ENCODE measurements around the gene LINGO1. TPM values are rescaled to one million over a fixed set of nuclear protein-coding genes. Genes with fewer than 3 reads are reported as not detected.

LINGO1 gene, protein sequence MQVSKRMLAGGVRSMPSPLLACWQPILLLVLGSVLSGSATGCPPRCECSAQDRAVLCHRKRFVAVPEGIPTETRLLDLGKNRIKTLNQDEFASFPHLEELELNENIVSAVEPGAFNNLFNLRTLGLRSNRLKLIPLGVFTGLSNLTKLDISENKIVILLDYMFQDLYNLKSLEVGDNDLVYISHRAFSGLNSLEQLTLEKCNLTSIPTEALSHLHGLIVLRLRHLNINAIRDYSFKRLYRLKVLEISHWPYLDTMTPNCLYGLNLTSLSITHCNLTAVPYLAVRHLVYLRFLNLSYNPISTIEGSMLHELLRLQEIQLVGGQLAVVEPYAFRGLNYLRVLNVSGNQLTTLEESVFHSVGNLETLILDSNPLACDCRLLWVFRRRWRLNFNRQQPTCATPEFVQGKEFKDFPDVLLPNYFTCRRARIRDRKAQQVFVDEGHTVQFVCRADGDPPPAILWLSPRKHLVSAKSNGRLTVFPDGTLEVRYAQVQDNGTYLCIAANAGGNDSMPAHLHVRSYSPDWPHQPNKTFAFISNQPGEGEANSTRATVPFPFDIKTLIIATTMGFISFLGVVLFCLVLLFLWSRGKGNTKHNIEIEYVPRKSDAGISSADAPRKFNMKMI
- polyA plus RNA-seq (2012; ENCODE audit: low read depth, missing spikeins): 0.17 TPM

DNA sequence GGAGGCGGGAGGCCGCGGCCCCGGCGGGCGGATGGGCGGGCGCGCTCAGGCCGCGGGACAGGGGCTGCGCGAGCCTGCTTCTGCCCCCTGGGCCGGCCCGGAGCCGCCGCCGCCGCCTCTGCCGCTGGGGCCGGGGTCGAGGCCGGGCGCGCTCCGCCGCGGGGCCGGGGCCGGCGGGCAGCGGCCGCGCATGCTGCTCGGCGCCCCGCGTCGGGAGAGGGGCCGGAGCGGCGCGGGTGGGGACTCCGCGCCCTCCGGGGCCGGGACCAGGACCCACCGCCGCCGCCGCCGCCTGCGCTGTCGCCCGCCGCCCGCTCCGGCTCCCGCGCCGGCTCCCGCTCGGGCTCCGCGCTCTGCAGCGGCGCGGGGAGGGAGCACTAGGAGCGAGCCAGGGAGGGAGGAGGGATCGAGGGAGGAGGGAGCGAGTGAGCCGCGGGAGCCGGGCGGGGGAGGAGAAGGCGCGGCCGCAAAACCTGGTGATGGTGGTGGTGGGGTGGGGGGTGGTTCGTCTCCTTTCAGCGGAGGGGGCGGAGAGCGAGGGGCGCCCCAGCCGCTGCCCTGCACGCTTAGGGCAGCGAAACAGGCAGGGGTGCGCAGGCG is at the start of gene LINGO1:
LINGO1 (minus strand) TSS at position 379 of the 600 bp plus-strand sequence. CDS start 597 bp downstream, outside the sequence.
- TF ChIP-seq PAX5 (IDR thresholded peaks at IDR 0.05; ENCODE audit: insufficient read depth, low read length, severe bottlenecking) (no peak), TAF1 (IDR thresholded peaks at IDR 0.05; ENCODE audit: low read depth, low read length) (no peak), POU2F2 (IDR thresholded peaks at IDR 0.05; ENCODE audit: low read depth, low read length) (no peak), POLR2A (IDR thresholded peaks at IDR 0.05; ENCODE audit: low read depth, low read length) (no peak), POLR2AphosphoS5 (IDR thresholded peaks at IDR 0.05; ENCODE audit: low read depth, low read length) (no peak), SPI1 (IDR thresholded peaks at IDR 0.05; ENCODE audit: low read depth, low read length) (no peak)
- DNase-seq (ENCODE audit: insufficient read length, low spot score): no peak
- no peak for FAIRE-seq

DNA sequence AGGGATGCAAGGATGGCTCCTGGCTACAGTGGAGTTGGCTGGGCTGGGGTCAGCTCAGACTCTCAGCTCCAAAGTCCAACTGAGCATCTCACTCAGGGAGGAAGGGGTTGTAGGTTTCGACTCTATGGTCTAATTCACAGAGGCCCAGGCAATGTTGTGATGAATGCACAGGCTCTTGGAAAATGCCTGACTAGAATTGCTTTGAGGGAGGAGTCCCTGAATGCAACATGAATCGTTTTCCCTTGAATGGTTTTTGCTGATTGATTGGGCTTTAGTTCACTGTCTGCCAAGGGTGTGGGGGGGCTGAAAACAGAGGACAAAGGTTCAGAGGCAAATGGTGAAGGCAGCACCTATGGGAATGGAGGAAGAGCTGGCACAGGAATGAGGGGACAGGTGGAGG is 48.6 kb upstream of the LINGO1 start:
- FAIRE-seq (no peak), DNase-seq (ENCODE audit: insufficient read length, low spot score) (no peak)
- no peak for TF ChIP-seq SPI1 (IDR thresholded peaks at IDR 0.05; ENCODE audit: low read depth, low read length)
- no peak for TF ChIP-seq POLR2A (IDR thresholded peaks at IDR 0.05; ENCODE audit: low read depth, low read length)
- no peak for TF ChIP-seq PAX5 (IDR thresholded peaks at IDR 0.05; ENCODE audit: insufficient read depth, low read length, severe bottlenecking)
- TF ChIP-seq POU2F2 (IDR thresholded peaks at IDR 0.05; ENCODE audit: low read depth, low read length): no peak
- no peak for TF ChIP-seq TAF1 (IDR thresholded peaks at IDR 0.05; ENCODE audit: low read depth, low read length)
- no peak for TF ChIP-seq POLR2AphosphoS5 (IDR thresholded peaks at IDR 0.05; ENCODE audit: low read depth, low read length)

DNA sequence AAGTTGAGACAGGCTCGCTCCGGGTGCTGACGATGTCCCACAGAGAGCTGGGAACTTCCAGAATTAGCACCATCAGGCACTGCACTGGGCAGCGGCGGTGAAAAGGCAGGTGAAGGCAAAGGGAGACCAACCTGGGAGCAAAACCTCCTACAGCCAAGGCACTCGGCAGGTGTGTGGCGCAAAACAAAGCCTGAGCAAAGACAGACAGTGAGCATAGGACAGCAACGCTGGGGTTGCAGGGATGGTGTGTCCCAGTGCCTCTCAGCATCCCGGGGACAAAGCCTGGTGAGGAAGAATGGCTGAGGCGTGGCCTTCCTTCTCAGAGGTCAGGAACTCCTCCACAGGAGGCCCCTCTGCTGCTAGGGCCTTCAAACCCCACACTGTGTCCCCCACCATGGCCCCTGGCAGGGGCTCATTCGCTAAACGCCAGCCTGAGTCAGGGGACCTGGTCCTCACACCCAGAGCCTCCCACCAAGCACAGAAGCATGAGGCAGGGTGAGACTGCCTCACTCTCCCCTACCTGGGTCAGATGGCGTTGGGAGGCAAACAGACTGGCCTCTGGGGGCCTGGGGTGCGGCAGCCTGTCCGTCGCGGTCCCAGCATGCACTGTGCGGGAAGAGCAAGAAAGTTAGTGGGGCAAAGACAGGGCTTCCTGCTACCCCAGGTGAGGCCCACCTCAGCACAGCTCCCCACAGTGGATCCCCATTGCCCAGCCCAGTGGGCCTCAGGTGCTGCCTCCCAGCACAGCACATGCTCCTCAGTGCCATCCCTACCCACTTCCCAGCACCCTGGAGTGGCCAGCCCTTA is 44.1 kb upstream of the LINGO1 start:
- no peak for DNase-seq (ENCODE audit: insufficient read length, low spot score)
- no peak for TF ChIP-seq TAF1 (IDR thresholded peaks at IDR 0.05; ENCODE audit: low read depth, low read length)
- TF ChIP-seq POLR2AphosphoS5 (IDR thresholded peaks at IDR 0.05; ENCODE audit: low read depth, low read length): no peak
- no peak for TF ChIP-seq POLR2A (IDR thresholded peaks at IDR 0.05; ENCODE audit: low read depth, low read length)
- TF ChIP-seq SPI1 (IDR thresholded peaks at IDR 0.05; ENCODE audit: low read depth, low read length): no peak
- no peak for TF ChIP-seq PAX5 (IDR thresholded peaks at IDR 0.05; ENCODE audit: insufficient read depth, low read length, severe bottlenecking)
- TF ChIP-seq POU2F2 (IDR thresholded peaks at IDR 0.05; ENCODE audit: low read depth, low read length): no peak
- FAIRE-seq: no peak

DNA sequence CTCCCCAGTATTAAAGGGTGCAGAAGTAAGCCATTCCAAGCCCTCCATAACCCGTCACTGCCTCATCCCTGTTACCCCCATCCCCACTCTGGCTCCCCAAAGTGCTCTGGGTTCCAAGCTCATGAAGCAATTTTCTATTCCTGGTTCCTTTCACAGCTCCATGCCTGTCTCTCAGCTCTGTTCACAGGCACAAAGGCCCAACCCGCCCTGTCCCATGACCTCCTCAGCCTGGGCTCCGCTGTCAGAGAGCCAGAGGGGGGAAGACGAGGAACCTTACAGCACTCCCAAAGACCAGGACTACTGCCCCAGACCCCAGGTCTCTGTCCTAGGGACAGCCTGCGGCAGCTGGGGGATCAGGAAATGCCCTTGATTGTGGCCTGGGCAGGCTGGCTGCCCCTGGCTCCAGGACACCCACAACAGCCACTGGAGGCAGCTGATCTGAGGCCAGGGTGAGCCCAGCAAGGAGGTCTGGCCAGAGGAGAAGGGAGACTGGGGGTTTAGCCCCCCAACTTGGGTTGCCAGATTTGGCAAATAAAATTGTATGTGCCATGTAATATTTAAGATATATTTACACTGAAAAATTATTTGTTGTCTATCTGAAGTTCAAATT is 43.2 kb upstream of the LINGO1 start:
- DNase-seq (ENCODE audit: insufficient read length, low spot score): no peak
- no peak for FAIRE-seq
- TF ChIP-seq POU2F2 (IDR thresholded peaks at IDR 0.05; ENCODE audit: low read depth, low read length) (no peak), TAF1 (IDR thresholded peaks at IDR 0.05; ENCODE audit: low read depth, low read length) (no peak), PAX5 (IDR thresholded peaks at IDR 0.05; ENCODE audit: insufficient read depth, low read length, severe bottlenecking) (no peak)

DNA sequence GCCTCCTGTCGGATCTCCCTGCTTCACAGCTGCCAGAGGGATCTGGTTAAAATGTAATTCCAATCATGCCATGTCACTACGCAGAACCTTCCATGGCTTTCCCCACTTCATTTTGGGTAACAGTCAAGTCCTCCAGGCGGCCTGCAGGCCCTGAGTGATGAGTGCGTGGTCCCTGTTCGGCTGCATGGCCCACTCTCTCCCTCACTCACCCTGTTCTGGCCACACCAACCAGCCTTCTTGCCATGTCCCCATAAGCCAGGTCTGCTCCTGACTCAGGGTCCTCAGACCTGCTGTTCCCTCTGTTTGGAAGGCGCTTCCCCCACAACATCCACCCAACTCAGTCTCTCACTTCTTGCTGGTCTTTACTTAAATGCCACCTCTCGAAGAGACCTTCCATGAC is 41.6 kb upstream of the LINGO1 start:
- TF ChIP-seq SPI1 (IDR thresholded peaks at IDR 0.05; ENCODE audit: low read depth, low read length): no peak
- TF ChIP-seq TAF1 (IDR thresholded peaks at IDR 0.05; ENCODE audit: low read depth, low read length): no peak
- TF ChIP-seq POLR2A (IDR thresholded peaks at IDR 0.05; ENCODE audit: low read depth, low read length): no peak
- no peak for TF ChIP-seq PAX5 (IDR thresholded peaks at IDR 0.05; ENCODE audit: insufficient read depth, low read length, severe bottlenecking)
- no peak for TF ChIP-seq POU2F2 (IDR thresholded peaks at IDR 0.05; ENCODE audit: low read depth, low read length)
- TF ChIP-seq POLR2AphosphoS5 (IDR thresholded peaks at IDR 0.05; ENCODE audit: low read depth, low read length): no peak
- FAIRE-seq: no peak
- no peak for DNase-seq (ENCODE audit: insufficient read length, low spot score)

DNA sequence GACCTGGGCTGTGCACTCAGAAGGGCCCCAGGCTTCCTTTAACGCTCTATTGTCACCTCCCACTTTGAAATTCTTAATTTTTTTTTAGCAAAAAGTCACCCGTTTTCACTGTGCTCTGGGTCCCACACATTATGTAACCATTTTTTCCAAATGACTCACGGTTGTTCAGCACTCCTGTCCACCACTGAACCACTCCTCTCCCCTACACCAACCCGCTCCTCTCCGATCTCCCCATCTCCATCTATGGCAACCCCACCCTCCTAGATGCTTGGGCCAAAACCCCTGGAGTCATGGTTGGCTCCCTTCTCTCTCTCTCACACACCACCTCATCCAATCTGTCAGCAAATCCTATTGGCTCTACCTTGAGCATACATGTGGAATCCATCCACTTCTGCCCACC is 41.2 kb upstream of the LINGO1 start:
- DNase-seq (ENCODE audit: insufficient read length, low spot score) (no peak), FAIRE-seq (no peak)
- TF ChIP-seq POLR2AphosphoS5 (IDR thresholded peaks at IDR 0.05; ENCODE audit: low read depth, low read length): no peak
- no peak for TF ChIP-seq PAX5 (IDR thresholded peaks at IDR 0.05; ENCODE audit: insufficient read depth, low read length, severe bottlenecking)
- no peak for TF ChIP-seq POU2F2 (IDR thresholded peaks at IDR 0.05; ENCODE audit: low read depth, low read length)
- no peak for TF ChIP-seq POLR2A (IDR thresholded peaks at IDR 0.05; ENCODE audit: low read depth, low read length)
- no peak for TF ChIP-seq TAF1 (IDR thresholded peaks at IDR 0.05; ENCODE audit: low read depth, low read length)
- no peak for TF ChIP-seq SPI1 (IDR thresholded peaks at IDR 0.05; ENCODE audit: low read depth, low read length)

DNA sequence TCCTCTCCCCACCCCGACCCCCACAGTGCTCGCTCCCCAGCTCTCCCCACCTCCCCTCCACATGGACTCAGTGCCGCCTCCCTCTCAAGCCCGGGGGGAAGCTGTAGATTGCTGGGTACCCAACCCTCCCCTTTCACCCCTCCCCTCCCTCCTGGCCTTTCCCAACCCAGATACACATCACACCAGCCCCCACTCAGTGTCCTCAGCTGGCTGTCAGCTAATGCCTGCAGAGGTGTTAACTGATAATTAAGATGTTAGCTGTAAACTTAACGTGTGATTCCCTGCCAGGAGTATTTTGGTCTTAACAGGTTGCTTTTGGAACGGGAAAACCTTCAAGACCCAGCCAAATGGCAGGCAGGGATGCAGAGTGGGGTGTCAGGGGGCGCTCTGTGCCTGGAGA is 39.4 kb upstream of the LINGO1 start:
- TF ChIP-seq SPI1 (IDR thresholded peaks at IDR 0.05; ENCODE audit: low read depth, low read length) (no peak), POLR2A (IDR thresholded peaks at IDR 0.05; ENCODE audit: low read depth, low read length) (no peak), POLR2AphosphoS5 (IDR thresholded peaks at IDR 0.05; ENCODE audit: low read depth, low read length) (no peak), POU2F2 (IDR thresholded peaks at IDR 0.05; ENCODE audit: low read depth, low read length) (no peak), TAF1 (IDR thresholded peaks at IDR 0.05; ENCODE audit: low read depth, low read length) (no peak), PAX5 (IDR thresholded peaks at IDR 0.05; ENCODE audit: insufficient read depth, low read length, severe bottlenecking) (no peak)
- FAIRE-seq (no peak), DNase-seq (ENCODE audit: insufficient read length, low spot score) (no peak)

DNA sequence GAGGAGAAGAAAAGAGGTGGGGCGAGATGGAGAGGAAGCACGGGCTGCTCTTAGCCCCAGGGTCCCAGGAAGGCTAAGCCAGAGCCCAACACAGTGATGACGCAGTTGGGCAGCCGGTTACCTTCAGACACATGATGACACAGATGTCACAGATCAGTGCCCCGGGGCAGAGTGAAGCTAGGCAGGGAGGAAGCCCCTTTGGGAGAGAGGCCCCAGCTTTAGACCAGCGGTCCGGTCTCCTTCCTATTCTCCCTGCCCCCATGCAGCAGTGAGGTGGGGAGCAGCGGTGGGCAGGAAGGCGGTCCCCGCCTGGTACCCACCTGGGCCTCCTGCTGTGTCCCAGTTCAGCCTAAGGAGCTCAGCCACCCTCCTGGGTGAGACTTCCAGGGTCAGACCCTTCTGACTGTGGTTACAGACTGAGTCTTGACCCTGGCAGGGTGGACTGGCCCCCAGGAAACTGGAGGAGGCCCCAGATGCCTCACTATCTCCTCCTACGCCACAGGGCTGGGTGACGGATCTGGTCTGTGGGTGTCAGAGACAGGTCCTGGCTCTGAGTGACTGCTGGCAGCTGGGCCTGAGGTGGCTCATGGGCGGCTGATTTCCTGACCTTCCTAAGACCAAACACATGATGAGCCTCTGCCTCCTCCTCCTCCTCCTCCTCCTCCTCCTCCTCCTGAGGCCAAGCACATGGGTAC is 38.8 kb upstream of the LINGO1 start:
- TF ChIP-seq POLR2A (IDR thresholded peaks at IDR 0.05; ENCODE audit: low read depth, low read length) (no peak), POLR2AphosphoS5 (IDR thresholded peaks at IDR 0.05; ENCODE audit: low read depth, low read length) (no peak), TAF1 (IDR thresholded peaks at IDR 0.05; ENCODE audit: low read depth, low read length) (no peak), PAX5 (IDR thresholded peaks at IDR 0.05; ENCODE audit: insufficient read depth, low read length, severe bottlenecking) (no peak), SPI1 (IDR thresholded peaks at IDR 0.05; ENCODE audit: low read depth, low read length) (no peak), POU2F2 (IDR thresholded peaks at IDR 0.05; ENCODE audit: low read depth, low read length) (no peak)
- DNase-seq (ENCODE audit: insufficient read length, low spot score) (no peak), FAIRE-seq (no peak)
